HG03342 (cell line): ENCODE measurements around the gene OTUD3.
A peak's percentile ranks its signal among the peaks of the same experiment; 100 is the strongest.
"Not testable (repeated sequence)": the region's sequence is repeated elsewhere in the genome, so short reads cannot be mapped to it uniquely, and the experiment has no call there.

Experiments used
- ATAC-seq: cut with Tn5 transposase; IDR thresholded peaks from one replicate; pipeline ENCODE4 v1.9.1; 2021; ENCODE audit warnings: mild to moderate bottlenecking, moderate library complexity; ENCODE audit not compliant: unreplicated experiment

The OTUD3 gene, protein sequence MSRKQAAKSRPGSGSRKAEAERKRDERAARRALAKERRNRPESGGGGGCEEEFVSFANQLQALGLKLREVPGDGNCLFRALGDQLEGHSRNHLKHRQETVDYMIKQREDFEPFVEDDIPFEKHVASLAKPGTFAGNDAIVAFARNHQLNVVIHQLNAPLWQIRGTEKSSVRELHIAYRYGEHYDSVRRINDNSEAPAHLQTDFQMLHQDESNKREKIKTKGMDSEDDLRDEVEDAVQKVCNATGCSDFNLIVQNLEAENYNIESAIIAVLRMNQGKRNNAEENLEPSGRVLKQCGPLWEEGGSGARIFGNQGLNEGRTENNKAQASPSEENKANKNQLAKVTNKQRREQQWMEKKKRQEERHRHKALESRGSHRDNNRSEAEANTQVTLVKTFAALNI

DNA sequence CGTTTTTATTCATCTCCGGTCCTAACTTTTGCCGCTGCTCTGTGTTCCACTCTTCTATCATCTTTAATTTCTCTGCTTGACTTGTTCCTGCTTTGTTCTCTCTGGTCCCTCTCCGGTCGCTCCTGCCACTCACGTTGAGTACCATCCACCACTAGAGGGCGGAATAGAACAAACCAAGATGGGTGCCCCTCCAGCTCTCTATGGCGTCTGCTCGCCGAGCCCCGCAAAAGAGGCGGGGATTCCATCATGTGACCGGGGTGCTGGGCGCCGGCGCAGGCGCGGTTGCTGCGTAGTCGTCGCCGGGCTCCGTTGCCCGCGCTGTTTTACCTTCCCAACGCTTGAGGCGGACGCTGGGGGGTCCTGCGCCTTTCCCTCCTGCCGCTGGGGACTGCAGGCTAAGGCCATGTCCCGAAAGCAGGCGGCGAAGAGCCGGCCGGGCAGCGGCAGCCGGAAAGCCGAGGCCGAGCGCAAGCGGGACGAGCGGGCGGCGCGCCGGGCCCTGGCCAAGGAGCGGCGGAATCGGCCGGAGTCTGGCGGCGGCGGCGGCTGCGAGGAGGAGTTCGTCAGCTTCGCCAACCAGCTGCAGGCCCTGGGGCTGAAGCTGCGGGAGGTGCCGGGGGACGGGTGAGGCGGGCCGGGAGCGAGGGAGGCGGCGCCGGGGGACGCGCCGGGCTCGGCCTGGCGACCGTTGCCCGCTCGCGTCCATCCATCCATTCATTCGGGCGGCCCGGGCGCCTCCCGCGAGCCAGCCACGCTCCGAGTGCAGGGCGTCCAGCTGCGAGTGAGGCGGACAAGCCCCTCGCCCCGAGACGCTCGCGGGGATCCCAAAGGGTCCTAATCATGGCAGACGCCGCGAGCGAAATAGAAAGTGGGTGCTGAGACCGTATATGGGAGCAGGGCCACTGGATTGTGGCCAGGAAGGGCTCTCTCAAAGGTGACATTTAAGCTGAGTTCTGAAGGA is at the start of gene OTUD3:
Gene OTUD3, plus strand, starts transcription at position 285 of the 961 bp plus-strand sequence. Its CDS starts 119 bp downstream, at position 404.
- ATAC-seq: peak; percentile 89

DNA sequence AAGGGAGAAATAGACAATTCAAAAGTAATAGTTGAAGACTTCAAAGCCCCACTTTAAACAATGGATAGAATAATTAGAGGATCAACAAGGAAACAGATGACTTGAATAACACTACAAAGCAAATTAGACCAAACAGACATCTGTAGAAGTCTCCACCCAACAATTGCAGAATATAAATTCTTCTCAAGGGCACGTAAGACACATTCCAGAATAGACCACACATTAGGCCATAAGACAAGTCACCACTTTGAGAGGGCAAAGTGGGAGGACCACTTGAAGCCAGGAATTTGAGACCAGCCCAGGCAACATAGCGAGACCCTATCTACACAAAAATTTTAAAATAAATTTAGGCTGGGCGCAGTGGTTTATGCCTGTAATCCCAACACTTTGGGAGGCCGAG is 46.6 kb upstream of the OTUD3 start:
- ATAC-seq: no peak

DNA sequence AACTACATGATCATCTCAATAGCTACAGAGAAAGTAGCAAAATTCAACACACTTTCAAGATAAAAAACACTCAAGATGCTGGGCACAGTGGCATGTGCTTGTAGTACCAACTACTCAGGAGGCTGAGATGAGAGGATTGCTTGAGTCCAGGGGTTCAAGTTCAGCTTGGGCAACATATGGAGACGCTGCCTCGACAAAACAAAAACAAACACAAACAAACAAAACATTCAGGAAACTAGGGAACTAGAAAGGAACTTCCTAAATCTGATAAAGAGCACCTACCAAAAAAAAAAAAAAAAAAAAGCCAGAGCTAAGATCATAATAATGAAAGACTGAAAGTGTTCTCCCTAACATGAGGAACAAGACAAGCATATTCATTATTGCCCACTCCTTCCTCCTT is 44.3 kb upstream of the OTUD3 start:
- no peak for ATAC-seq

DNA sequence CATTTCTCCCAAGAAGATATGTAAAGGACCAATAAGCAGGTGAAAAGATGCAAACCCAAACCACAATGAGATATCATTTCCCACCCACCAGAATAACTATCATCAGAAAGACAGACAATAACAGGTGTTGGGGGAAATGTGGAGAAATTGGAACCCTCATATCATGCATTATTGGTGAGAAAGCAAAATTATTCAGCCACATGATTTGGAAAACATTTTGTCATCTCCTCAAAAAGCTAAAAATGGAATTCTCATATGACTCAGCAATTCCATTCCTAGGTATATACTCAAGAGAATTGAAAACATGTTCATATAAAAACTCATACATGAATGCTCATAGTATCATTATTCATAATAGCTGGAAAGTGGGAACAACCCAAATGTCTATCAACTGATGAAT is 42.0 kb upstream of the OTUD3 start:
- ATAC-seq: no peak

DNA sequence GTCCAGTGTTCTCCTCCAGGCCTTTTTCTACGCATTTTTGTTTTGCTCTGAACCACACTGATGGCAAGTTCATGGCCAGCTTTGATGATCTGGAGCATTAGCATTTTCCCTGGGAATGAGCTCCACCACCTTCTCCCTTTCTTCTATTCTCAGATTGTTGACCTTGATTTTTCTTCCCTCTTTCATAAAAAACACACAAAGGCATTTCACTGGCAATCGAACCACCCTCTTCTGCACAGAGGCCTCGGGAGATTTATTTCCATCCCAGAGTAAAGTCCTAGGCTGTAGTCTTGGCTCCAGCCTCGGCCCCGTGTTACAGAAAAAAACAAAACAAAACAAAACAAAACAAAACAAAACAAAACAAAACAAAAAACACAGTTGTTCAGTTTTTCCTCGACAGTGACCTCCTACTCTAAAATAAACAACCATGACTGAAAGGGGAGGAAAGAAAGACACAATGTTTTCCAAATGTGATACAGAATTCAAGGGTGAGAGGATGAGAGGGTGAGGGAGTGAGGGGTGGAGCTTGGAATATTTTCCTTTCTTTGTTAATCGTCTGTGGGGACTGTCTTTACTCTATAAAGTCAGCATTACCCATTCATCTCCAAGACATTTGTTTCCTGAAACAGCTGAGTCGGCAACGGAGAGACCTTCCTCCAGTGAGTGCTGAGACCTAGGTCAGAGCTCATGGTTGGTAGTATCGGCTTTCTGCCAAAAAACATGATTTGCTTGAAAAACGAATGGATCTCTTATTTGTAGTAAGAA is 37.3 kb upstream of the OTUD3 start:
- ATAC-seq: no peak

DNA sequence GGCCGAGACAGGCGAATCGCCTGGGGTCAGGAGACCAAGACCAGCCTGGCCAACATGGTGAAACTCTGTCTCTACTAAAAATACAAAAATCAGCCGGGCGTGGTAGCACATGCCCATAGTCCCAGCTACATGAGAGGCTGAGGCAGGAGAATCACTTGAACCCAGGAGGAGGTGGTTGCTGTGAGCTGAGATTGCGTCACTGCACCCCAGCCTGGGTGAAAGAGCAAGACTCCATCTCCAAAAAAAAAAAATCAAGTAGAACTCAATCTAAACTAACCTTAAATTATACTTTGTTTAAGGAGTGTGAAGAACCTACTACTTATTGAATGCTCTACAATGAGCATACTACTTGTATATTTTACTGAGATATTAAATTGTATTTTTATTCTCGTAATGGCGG is 36.6 kb upstream of the OTUD3 start:
- ATAC-seq: no peak

DNA sequence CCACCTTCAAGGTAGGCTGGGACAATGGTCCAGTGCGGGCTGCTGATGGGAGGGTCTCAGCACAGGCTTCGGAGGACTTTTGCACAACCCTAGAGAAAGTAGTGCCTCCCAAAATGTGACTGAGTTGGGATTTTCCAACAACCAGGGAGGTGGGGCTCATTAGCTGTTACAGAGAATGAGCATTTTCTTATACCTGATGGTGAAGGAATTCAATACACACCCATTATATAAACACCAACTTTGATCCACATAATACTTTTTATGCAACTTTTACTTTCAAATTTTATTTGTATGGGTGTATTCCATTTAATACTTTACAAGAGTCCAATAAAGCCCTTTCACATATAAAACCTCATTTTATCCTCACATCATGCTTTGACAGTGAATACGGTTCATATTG is 35.9 kb upstream of the OTUD3 start:
- ATAC-seq: no peak

DNA sequence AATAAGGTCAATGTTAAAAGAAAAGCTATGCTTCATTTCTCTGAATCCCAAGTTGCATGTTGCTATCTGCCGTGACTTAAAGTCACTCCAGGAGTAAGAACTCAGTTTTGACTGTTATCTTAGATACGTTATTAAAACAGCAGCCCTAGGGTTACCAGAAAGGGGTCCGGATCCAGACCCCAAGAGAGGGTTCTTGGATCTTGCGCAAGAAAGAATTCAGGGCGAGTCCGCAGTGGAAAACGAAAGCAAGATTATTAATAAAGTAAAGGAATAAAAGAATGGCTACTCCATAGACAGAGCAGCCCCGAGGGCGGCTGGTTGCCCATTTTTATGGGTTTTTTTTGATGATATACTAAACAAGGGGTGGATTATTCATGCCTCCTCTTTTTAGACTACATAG is 34.9 kb upstream of the OTUD3 start:
- ATAC-seq: not testable (repeated sequence)

DNA sequence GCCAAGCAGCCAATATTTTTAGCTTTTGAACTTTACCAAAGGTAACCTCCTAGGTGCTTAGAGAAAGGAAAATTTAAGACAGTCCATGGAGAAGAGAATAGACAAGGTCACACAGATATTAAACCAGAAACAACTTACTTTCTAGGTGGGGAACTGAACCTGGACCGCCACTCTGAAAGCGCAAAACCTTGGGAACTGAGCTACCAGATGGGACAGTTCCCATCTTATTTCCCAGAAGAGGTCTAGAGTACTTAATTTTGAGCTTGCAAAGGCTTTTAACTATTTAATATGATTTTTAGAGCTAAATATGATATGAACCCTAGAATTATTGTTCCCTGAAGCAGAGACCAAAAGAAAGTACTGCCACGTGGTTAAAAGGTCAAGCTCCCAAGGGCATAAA is 32.9 kb upstream of the OTUD3 start:
- ATAC-seq: not testable (repeated sequence)

DNA sequence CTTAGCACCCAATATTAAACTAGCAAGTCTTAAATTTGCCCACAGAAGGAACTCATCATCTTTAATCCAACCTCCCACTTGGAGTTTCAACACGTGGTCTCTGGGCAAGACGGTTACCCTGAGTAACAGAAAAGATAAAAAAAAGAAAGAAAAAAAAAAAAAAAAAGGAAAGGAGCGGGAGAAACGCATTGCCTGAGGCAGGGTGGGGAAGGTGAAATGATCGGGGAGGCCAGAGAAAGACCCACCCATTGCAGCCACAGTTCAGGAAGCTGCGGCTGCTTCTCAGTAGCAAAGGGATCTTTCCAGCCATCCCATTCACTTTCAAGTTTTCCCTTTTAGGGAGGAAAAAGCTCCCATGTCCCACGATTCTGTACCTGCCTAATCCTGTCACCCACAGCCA is 32.0 kb upstream of the OTUD3 start:
- no peak for ATAC-seq

DNA sequence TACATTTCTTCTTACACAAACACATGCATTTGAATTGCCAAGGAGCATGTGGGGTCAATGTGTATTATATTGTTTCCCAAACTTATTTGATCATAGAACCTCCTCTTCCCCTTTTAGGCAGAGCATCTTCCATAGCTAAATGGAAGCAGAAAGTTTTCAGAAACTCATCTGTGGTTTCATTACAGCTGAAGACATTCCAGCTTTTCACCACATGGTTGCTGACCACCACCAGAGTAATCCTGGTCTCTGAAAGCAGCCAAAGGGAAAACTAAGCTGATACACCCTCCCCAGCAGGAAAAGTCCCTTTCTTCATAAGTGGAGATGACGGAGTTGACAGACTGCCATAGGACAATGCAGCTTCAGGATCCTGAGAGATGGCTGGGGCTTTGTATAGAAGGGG is 30.2 kb upstream of the OTUD3 start:
- ATAC-seq: no peak

DNA sequence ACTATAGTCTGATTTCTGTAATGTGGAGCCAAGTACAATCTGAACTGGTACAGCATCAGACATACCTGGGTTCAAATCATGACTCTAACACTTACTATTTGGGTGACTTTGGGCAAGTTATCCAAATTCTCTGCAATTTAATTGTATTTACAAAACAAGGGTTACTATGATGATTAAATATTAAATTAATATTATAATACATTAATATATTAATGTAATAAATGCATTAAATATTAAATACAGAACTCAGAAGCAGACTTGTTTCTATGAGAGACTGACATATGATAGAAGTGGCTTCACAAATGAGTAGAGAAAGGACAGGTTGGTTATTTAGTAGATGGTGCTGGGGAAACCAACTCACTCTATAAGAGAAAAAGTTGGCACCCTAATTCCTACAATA is 27.3 kb upstream of the OTUD3 start:
- no peak for ATAC-seq

DNA sequence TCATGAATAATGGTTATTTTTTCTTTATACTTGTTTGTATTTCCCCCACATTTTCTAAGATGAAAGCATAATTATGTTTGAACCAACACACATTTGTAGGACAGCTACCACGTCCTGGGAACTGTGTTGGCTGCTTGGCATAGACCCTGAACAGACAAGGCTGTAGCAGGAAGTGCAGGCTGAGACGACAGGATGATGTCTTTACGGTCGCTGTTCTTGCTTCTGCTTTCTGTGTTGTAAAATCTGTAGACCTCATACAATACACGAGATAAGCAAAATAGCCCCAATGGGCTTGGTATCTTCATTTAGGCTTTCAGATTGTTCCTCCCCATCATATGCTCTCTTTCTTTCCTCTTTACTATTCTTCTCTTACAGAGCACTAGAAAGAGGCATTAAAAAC is 23.3 kb upstream of the OTUD3 start:
- no peak for ATAC-seq

DNA sequence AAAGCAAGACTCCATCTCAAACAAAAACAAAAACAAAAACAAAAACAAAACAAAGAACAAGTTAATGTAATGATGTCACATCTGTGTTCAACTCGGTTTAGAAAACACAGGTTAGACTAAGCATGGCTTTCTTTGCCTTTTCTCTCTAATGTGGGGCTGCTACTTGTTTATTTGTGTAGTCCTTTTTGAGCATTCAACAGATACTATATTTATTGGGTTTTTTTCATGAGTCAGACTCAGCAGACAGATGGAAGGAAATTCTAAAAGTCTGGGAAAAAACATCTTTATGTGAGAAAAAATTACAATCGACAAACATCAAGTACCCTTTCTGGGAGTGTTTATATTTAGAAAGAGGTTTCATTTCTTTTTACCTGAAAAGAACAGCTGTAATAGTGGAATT is 22.3 kb upstream of the OTUD3 start:
- ATAC-seq: no peak

DNA sequence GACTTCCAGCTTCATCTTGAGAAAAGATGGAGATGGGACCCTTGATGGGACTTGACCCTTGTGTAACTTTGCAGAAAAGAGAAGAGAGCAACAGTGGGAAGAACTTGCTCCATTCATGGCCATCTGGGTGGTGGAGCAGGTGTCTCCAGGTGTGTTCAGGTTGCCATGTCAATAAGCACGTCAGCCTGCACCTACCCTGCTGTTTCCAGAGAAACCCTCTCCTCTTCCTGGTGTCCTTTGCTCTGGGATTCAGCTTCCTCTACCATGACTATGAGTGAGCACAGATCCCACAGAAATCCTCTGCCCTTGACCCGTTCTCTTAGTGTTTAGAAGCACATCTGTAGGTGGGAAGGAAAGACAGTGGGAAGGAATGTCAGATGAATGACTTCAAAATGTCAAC is 21.8 kb upstream of the OTUD3 start:
- ATAC-seq: no peak

DNA sequence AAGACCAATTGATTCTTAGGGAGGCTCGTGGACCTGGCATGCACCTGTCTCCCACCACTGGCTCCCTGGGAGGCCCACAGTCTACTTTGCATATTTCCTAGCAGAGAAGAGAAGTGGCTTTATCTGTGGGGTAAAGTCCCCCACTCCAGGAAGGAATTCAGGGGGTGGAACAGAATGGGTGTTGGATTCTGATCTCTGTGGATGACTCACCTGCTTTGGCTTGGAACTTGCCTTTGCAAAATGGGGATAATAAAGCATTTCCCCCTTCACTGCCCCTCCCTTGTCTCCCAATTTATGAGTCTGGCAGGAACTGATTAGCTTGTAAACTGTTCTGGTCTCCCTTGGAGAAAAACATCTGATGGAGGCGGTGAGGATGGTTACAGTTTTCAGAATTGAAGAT is 21.2 kb upstream of the OTUD3 start:
- ATAC-seq: no peak

DNA sequence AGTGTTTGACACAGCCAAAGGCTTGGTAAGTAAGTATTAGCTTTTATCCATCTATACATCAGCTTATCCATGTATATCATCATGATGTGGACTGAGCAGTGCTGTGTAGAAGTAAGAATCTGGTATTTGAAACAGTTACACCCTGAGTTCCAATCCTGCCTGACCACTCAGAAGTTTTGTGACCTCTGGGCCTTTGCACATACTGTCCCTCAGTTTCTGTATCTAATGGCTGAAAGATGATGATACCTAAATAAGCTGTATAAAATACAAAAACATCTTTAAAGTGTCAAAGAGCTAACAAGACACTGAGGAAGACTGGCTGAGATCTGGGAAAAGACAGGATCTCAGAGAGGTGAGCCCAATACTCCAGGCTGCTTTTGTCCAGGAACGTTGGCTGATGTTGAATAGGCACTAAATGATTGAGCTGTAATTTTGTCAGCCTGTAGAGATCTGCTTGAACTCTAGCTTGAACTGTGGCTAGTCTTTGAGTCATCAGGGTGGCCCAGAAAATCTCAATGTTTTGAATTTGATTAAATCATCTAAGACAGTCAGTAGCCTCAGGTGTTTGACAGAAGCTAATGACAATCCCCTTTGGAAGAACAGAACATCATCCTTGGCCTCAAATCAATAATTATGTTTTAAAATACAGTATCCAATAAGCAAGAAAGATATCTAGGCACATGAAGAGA is 20.2 kb upstream of the OTUD3 start:
- ATAC-seq: no peak

DNA sequence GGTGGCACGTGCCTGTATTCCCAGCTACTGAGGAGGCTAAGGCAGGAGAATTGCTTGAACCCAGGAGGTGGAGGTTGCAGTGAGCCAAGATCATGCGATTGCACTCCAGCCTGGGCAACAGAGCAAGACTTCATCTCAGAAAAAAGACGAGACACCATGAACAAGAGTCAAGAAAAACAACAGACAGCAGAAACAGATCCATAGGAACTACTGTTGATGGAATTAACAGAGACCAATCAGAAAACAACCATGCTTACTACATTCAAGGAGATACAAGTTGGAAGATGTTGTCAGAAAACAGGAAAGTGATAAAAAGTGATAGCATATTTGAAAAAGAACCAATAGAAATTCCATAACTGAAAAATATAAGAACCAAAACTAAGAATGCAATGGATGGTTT is 19.3 kb upstream of the OTUD3 start:
- no peak for ATAC-seq

DNA sequence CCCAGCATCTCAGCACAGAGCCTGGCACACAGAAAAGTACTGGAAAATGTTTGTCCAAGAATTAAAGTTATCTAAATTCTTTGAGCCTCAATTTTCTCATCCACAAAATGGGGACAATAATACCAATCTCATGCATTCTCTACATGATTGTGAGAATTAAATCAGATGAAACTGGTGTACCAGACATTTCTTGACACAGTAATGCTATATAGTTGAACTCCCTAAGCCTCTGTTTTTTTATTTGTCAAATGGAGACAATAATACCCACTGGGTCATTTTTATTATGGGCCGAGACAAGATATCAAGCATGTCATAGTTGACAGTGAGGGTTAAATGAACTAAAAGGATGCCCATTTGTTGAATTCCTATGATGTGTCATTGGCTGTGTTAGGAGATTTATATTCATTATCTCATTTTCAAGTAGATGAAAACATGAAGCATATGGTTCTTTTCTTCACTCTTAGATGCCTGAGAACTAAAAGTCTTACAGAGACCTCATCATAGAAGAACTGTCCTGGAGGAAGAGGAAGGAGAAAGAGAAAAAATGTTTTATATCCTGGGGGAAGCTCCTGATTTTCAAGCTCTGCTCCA is 17.5 kb upstream of the OTUD3 start:
- ATAC-seq: no peak

DNA sequence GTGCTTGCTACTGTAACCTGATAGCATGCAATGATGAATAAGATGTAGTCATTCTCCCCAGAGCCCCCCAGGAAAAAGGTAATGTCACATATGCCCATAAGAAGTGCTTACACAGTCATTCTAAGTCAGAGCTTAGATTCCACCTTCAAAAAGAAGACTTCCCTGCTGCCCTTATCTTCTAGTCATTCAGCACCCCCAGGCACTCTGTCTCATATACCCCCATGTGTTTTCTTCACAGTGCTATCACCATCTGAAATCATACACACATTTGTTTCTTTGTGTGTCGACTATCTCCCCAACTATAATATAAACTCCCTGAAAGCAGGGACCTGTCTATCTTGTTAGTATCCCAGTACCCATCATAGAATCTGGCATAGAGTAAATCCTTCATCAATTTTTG is 16.2 kb upstream of the OTUD3 start:
- ATAC-seq: no peak
